KMS-11 (cell line): Measurements from ENCODE around the gene GRK1.

Source experiments
- H2AFZ ChIP-seq: fragments of 200-600 bp; sonication (generic); 2 replicates; pipeline ENCODE4 v1.6.1; 2016; ENCODE audit warnings: antibody characterized with exemption, mixed run types, low read depth
- H3K27ac ChIP-seq: fragments of 200-600 bp; sonication (generic); 2 replicates; pipeline ENCODE4 v1.6.1; 2016; ENCODE audit warnings: mild to moderate bottlenecking, mixed run types
- H3K27me3 ChIP-seq: fragments of 200-600 bp; sonication (generic); 2 replicates; pipeline ENCODE4 v1.6.1; 2017; ENCODE audit warnings: mild to moderate bottlenecking, low read depth, mixed run types, moderate library complexity; ENCODE audit not compliant: insufficient read depth
- H3K36me3 ChIP-seq: fragments of 200-600 bp; sonication (generic); 2 replicates; pipeline ENCODE4 v1.6.1; 2017; ENCODE audit warnings: mild to moderate bottlenecking, mixed run types; ENCODE audit not compliant: insufficient read depth
- H3K4me1 ChIP-seq: fragments of 200-600 bp; sonication (generic); 2 replicates; pipeline ENCODE4 v1.6.1; 2016; ENCODE audit warnings: mild to moderate bottlenecking, low read depth, mixed run types; ENCODE audit not compliant: poor library complexity, severe bottlenecking
- H3K4me2 ChIP-seq: fragments of 200-600 bp; sonication (generic); 2 replicates; pipeline ENCODE4 v1.7.0; 2016; ENCODE audit warnings: mild to moderate bottlenecking, mixed run types
- H3K4me3 ChIP-seq: fragments of 200-600 bp; sonication (generic); IDR thresholded peaks from 2 replicates; pipeline ENCODE4 v1.6.1; 2017; ENCODE audit warnings: low read depth, low read length, mixed read lengths; ENCODE audit not compliant: insufficient read depth
- H3K79me2 ChIP-seq: fragments of 200-600 bp; sonication (generic); 2 replicates; pipeline ENCODE4 v1.6.1; 2016; ENCODE audit warnings: low read depth, mixed run types; ENCODE audit not compliant: insufficient read depth
- H3K9ac ChIP-seq: fragments of 200-600 bp; sonication (generic); 2 replicates; pipeline ENCODE4 v1.6.1; 2016; ENCODE audit warnings: mild to moderate bottlenecking, mixed run types
- H4K20me1 ChIP-seq: fragments of 200-600 bp; sonication (generic); 2 replicates; pipeline ENCODE4 v1.6.1; 2016; ENCODE audit warnings: mild to moderate bottlenecking, mixed run types; ENCODE audit not compliant: insufficient read depth
- TF ChIP-seq, protein P1 (sequence below): fragments of 200-600 bp; sonication (generic); conservative IDR thresholded peaks from 2 replicates; pipeline ENCODE4 v1.6.1; 2017; ENCODE audit warnings: low read depth, mild to moderate bottlenecking, antibody characterized with exemption, low read length, moderate library complexity, mixed read lengths

Gene GRK1

DNA sequence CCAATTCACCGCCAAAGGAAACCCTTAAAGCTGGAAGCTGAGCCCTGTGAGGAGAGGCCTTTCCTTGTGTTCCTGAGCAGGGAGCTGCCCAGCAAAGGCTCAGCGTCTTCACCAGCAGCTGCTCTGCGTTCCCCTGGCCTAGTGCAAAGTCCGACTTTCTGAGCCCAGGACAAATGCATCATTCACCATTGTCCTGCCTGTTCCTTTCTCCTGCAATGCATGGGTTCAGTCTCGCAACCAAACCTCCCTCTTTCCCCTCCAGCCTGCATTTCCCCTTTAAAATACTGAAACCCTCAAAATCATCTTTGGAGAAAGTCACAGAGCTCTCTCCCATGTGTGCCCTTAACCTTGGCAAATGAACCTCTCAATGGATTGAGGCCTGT lies 79.1 kb downstream of the GRK1 start:
- no peak overlapping the region for H3K4me2 ChIP-seq
- no peaks in the 10 kb centered on the region for H3K27me3 ChIP-seq
- H3K79me2 ChIP-seq, result no peaks in the 10 kb centered on the region
- no peak overlapping the region for H2AFZ ChIP-seq
- H3K27ac ChIP-seq, result no peak overlapping the region
- H4K20me1 ChIP-seq, result no peaks in the 10 kb centered on the region
- H3K4me1 ChIP-seq, result peaks cover 40% of the 10 kb centered on the region
- TF ChIP-seq, protein P1, sequence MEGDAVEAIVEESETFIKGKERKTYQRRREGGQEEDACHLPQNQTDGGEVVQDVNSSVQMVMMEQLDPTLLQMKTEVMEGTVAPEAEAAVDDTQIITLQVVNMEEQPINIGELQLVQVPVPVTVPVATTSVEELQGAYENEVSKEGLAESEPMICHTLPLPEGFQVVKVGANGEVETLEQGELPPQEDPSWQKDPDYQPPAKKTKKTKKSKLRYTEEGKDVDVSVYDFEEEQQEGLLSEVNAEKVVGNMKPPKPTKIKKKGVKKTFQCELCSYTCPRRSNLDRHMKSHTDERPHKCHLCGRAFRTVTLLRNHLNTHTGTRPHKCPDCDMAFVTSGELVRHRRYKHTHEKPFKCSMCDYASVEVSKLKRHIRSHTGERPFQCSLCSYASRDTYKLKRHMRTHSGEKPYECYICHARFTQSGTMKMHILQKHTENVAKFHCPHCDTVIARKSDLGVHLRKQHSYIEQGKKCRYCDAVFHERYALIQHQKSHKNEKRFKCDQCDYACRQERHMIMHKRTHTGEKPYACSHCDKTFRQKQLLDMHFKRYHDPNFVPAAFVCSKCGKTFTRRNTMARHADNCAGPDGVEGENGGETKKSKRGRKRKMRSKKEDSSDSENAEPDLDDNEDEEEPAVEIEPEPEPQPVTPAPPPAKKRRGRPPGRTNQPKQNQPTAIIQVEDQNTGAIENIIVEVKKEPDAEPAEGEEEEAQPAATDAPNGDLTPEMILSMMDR, result no peak
- no peak overlapping the region for H3K9ac ChIP-seq
- H3K4me3 ChIP-seq, result no peak overlapping the region
- H3K36me3 ChIP-seq, result no peaks in the 10 kb centered on the region

DNA sequence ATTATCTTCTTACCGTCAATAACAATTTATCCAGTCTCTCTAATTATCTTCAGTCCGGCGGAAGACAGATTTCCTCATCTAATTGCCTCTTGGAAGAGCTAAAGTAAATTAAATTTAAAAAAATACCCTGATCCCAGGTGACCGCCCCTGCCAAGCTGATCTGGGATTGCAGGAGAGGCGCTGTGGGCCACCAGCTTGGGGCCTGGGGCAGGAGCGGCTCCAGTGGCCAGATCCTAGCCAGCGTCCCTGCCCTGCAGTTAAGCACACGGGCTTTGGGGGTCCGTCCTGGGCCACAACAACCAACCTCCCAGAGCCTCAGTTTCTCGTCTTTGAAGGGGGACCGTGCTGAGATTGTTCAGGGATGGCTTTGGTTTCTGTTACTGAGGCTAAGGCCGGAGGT lies 79.7 kb downstream of the GRK1 start:
- Histone ChIP-seq H4K20me1 (no peaks in the 10 kb centered on the region), H3K27me3 (no peaks in the 10 kb centered on the region), H3K4me3 (no peak overlapping the region), H3K9ac (no peak overlapping the region), H3K4me1 (peaks cover 34% of the 10 kb centered on the region), H3K27ac (no peak overlapping the region), H3K36me3 (no peaks in the 10 kb centered on the region), H3K4me2 (no peak overlapping the region), H2AFZ (no peak overlapping the region), H3K79me2 (no peaks in the 10 kb centered on the region)
- TF ChIP-seq, protein P1, result no peak

DNA sequence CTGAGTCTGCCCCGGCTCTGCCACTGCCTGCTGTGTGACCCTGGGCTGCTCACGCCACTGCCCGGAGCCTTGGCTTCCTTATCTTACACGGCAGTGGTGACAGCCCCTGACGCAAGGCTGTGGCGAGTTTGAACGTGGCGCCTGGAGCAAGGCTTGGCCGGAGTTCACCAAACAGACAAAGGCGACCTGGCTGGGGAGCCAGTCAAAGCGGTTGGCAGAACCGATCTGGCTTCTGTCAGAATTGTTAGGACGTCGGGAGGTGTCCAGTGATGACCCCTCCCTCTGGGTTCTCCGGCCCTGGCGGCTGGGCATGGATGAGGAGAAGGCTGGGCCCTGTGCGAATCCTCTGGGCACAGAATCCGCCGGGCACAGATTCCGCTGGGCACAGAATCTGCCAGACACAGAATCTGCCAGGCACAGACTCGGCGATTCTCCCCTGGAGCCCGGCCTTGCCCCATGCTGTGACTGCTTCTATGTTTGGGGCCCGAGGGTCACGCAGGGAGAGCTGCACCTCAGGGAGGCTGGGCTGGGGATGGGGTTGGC lies 80.3 kb downstream of the GRK1 start:
- TF ChIP-seq, protein P1, result no peak
- H3K4me3 ChIP-seq, result no peak overlapping the region
- no peak overlapping the region for H3K27ac ChIP-seq
- H3K4me1 ChIP-seq, result peaks cover 27% of the 10 kb centered on the region
- H3K27me3 ChIP-seq, result no peaks in the 10 kb centered on the region
- H3K9ac ChIP-seq, result no peak overlapping the region
- H3K79me2 ChIP-seq, result no peaks in the 10 kb centered on the region
- no peaks in the 10 kb centered on the region for H3K36me3 ChIP-seq
- H3K4me2 ChIP-seq, result no peak overlapping the region
- no peak overlapping the region for H2AFZ ChIP-seq
- no peaks in the 10 kb centered on the region for H4K20me1 ChIP-seq

DNA sequence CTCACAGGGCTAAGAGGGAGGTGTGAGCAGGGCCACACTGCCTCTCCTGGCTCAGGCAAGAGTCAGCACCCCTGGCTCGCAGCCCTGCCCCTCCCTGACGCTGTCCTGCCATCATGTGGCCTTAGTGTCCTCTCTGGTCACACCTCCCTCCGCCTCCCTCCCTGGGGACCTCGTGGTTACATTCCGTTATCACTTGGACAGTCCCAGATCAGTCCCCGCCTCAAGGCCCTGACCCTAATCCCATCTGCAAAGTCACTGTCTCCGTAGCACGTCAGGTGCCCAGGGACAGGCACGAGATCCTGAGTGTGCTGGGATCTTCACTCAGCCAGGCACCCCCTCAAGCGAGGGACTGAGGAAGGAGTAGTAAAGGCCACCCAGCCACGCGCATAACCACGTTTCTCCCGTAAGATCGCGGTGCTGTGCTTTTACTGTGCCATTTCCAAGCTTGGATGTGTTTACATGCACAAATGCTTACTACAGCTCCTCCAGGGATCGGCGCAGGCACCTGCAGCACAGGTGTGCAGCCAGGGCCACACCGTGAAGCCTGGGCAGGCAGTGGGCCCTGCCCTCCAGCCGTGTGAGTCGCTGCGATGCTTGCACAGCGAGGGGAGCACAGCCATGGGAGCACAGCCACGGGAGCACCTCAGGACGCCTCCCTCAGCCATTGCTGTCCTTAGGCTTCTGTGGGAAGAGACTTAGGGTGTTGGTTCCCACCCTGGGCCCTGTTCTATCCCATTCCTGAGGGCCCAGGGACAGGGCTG lies 81.3 kb downstream of the GRK1 start:
- no peaks in the 10 kb centered on the region for H3K79me2 ChIP-seq
- H2AFZ ChIP-seq, result no peak overlapping the region
- no peaks in the 10 kb centered on the region for H4K20me1 ChIP-seq
- H3K4me3 ChIP-seq, result no peak overlapping the region
- H3K9ac ChIP-seq, result no peak overlapping the region
- H3K27ac ChIP-seq, result no peak overlapping the region
- peaks cover 5% of the 10 kb centered on the region; the same call in 1 of the 2 replicates for H3K27me3 ChIP-seq
- peaks cover 18% of the 10 kb centered on the region for H3K4me1 ChIP-seq
- H3K36me3 ChIP-seq, result no peaks in the 10 kb centered on the region
- TF ChIP-seq, protein P1, result no peak
- no peak overlapping the region for H3K4me2 ChIP-seq
